Measurements from ENCODE around the gene EDC4.

EDC4 gene

GRCh38 chr16:67915831-67916723 is 43.2 kb downstream of the EDC4 start:
- no peak for DNase-seq

- DNase-seq = no peak
Measured at GRCh38 chr16:67917140-67917851, 44.4 kb downstream of the EDC4 start.

GRCh38 chr16:67917852-67918236 is 45.0 kb downstream of the EDC4 start:
- DNase-seq = peak; percentile 22

DNA sequence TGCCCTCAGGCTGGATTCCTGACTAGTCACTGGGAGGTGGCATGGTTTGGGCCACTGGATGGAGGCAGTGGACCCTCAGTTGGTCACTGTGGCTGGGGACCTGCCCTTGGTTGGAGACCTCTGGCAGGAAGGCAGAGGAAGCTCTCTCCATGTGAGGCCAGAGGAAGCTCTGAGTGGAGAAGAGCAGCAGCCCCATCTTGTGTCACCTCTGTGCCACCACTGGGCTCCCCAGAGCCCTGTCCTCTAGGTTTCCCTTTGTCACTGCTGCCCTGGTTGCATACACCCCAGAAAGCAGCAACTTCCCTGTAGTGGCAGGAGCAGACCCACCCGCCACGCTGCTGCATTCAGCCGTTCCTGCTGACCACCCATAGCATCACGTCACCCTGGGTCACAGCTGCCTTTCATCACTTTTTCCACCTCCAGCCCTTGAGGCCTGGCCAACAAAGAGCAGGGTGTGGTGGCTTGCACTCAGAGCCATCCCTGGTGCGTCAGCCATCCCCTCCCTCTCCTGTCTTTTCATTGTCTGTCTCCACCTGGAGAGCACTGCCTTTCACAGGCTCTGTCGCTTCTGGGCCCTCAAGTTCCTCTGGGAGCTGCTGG is 46.9 kb downstream of the EDC4 start:
- DNase-seq = no peak

DNA sequence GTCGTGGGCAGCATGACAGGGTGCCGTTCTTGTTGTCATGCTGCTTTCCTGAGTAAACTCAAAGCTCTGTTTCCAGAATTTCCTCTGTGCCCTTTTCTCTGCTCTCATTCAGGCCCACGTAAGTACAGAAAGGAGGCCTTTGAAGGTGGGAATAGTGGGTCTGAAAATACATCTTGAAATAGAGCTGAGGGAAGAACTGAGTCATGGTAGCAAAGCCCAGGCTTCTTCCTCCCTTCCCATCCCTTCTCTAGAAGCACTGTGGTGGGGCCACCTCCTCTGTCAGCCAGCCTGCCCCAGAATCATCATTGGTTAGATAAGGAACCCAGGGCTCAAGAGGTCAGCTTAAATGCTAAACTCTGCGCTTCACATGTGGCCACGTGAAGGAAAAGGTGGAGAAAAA is 49.4 kb downstream of the EDC4 start:
- DNase-seq = no peak

- no peak for DNase-seq
Measured at GRCh38 chr16:67922740-67923139, 49.9 kb downstream of the EDC4 start.

DNA sequence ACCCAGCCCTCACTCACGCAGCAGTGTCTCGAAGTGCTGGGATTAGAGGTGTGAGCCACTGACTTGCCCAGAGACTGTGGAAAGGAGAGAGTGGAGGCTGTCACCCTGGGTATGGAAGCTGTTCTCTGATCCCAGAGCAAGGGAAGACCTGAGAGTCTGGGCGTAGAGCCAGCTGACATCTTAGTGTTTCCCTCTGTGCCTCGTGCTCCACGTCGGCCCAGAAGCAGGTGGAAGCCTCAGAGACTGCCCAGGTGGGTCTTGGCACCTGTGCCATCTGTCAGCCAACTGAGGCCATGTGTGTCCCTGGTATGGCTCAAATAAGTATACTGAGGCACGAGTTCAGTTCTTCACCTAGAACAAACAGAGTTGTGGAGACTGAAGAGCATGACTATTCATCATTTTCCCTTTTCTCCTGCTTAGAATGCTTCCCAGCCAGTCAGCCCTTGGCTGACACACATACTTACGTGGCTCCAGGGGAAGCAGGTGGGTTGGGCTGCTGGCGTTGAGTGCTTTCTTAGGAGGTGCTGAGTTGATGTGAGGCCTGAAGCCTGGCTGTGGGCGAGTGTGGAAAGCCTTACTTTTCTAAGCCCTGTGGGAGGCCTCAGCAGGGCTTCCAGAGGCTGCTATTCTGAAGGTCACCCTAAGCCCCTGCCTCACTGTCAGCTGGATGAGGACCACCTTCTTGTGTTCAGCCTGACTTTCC is 50.7 kb downstream of the EDC4 start:
- no peak for DNase-seq

GRCh38 chr16:67924140-67924906 is 51.5 kb downstream of the EDC4 start:
- DNase-seq = no peak

GRCh38 chr16:67926181-67926750 is 53.4 kb downstream of the EDC4 start:
- DNase-seq = no peak

DNA sequence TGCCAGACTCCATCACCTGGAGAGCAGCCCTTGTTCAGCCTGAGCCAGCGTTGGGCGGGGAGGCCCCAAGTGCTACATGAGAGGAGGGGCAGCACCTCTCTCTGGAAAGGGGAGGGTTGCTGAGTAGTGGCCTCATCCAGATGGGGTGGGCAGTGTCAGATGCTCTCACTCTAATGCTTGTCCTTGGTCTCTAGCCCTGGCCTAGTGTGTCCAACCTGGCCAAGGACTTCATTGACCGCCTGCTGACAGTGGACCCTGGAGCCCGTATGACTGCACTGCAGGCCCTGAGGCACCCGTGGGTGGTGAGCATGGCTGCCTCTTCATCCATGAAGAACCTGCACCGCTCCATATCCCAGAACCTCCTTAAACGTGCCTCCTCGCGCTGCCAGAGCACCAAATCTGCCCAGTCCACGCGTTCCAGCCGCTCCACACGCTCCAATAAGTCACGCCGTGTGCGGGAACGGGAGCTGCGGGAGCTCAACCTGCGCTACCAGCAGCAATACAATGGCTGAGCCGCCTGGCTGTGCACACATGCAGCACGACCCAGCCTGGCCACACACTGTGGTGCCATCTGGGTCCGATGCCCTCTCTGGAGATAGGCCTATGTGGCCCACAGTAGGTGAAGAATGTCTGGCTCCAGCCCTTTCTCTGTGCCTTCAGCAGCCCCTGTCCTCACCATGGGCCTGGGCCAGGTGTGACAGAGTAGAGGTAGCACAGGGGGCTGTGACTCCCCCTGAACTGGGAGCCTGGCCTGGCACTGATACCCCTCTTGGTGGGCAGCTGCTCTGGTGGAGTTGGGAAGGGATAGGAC is 54.5 kb downstream of the EDC4 start:
- DNase-seq = no peak

- DNase-seq = no peak
Measured at GRCh38 chr16:67928147-67928546, 55.3 kb downstream of the EDC4 start.

DNA sequence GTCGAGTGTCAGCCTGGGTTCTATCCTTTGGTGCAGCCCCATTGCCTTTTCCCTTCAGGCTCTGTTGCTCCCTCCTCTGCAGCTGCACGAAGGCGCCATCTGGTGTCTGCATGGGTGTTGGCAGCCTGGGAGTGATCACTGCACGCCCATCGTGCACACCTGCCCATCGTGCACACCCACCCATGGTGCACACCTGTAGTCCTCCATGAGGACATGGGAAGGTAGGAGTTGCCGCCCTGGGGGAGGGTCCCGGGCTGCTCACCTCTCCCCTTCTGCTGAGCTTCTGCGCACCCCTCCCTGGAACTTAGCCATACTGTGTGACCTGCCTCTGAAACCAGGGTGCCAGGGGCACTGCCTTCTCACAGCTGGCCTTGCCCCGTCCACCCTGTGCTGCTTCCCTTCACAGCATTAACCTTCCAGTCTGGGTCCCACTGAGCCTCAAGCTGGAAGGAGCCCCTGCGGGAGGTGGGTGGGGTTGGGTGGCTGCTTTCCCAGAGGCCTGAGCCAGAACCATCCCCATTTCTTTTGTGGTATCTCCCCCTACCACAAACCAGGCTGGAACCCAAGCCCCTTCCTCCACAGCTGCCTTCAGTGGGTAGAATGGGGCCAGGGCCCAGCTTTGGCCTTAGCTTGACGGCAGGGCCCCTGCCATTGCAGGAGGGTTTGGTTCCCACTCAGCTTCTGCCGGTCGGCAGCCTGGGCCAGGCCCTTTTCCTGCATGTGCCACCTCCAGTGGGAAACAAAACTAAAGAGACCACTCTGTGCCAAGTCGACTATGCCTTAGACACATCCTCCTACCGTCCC is 55.9 kb downstream of the EDC4 start:
- peak; percentile 70 for DNase-seq

DNA sequence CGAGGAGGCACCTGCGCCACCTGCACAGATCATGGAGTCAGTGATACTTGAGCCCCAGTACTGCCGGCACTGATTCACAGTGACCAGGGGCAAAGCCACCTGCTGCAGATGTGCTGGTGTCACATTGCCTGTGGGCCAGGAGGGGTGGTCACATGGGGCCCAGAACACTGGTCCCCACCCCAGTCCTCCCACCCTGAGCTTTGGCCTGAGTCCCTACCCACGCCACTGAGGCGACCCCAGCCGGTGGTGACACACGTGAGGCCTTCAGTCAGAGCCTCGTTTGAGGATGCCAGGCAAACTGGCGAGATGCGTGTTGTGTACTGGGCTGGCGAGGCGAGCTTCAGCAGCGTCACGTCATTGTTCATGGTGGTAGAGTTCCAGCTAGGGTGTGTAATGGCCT is 57.3 kb downstream of the EDC4 start:
- no peak for DNase-seq

- no peak for DNase-seq
Measured at GRCh38 chr16:67930678-67931211, 57.9 kb downstream of the EDC4 start.
